ENCODE measurements around the gene FAM3D.

DNA sequence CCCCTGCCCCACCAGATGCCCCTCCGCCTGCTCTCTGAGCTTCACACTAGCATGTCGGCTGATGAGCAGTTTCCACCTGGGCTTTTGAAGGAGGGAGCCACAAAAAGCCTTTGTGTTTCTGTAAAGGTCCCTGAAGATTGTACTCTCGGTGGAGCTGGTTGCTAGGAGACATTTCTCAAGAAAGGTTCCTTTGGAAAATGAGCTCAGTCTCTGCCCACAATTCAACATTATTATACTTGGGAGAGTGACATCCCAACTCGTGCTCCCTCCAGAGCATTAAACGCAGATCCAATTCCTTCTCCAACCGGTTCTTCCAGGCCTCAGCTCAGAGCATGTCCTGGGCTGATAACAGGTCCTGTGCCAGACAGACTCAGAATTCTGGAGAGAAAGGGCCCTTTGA, 62.5 kb downstream of the FAM3D start:
- TF ChIP-seq, protein P1, sequence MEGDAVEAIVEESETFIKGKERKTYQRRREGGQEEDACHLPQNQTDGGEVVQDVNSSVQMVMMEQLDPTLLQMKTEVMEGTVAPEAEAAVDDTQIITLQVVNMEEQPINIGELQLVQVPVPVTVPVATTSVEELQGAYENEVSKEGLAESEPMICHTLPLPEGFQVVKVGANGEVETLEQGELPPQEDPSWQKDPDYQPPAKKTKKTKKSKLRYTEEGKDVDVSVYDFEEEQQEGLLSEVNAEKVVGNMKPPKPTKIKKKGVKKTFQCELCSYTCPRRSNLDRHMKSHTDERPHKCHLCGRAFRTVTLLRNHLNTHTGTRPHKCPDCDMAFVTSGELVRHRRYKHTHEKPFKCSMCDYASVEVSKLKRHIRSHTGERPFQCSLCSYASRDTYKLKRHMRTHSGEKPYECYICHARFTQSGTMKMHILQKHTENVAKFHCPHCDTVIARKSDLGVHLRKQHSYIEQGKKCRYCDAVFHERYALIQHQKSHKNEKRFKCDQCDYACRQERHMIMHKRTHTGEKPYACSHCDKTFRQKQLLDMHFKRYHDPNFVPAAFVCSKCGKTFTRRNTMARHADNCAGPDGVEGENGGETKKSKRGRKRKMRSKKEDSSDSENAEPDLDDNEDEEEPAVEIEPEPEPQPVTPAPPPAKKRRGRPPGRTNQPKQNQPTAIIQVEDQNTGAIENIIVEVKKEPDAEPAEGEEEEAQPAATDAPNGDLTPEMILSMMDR (IDR thresholded peaks at IDR 0.05): no peak
- no peak for TF ChIP-seq EZH2phosphoT487 (IDR thresholded peaks at IDR 0.05)
- TF ChIP-seq EZH2 (IDR thresholded peaks at IDR 0.05): no peak
